GM12891 (cell line): ENCODE measurements around the gene TVP23B.

Experiments
- DNase-seq: peaks from one replicate; pipeline ENCODE4 v3.0.0; 2011; ENCODE audit warnings: low spot score; ENCODE audit not compliant: insufficient read length
- FAIRE-seq: peaks from 2 replicates; lab custom pipeline; 2011; peaks lifted over from hg19 to GRCh38; lab: Jason Lieb, UNC
- PAX5 ChIP-seq: IDR thresholded peaks from 2 replicates; pipeline ENCODE4 v1.6.1; 2011; ENCODE audit warnings: low read length, moderate library complexity, mild to moderate bottlenecking; ENCODE audit not compliant: insufficient read depth, severe bottlenecking
- POLR2A ChIP-seq: IDR thresholded peaks from 2 replicates; pipeline ENCODE4 v1.6.1; 2011; ENCODE audit warnings: low read depth, low read length, control low read depth
- POLR2AphosphoS5 ChIP-seq: IDR thresholded peaks from 2 replicates; pipeline ENCODE4 v1.6.1; 2011; ENCODE audit warnings: low read depth, low read length, control low read depth
- POU2F2 ChIP-seq: IDR thresholded peaks from 2 replicates; pipeline ENCODE4 v1.6.1; 2011; ENCODE audit warnings: low read depth, mild to moderate bottlenecking, control low read depth, low read length, moderate library complexity
- SPI1 ChIP-seq: IDR thresholded peaks from 2 replicates; pipeline ENCODE4 v1.6.1; 2011; ENCODE audit warnings: low read depth, low read length, control low read depth
- TAF1 ChIP-seq: IDR thresholded peaks from 2 replicates; pipeline ENCODE4 v1.6.1; 2011; ENCODE audit warnings: low read depth, low read length, control low read depth

Gene TVP23B

DNA sequence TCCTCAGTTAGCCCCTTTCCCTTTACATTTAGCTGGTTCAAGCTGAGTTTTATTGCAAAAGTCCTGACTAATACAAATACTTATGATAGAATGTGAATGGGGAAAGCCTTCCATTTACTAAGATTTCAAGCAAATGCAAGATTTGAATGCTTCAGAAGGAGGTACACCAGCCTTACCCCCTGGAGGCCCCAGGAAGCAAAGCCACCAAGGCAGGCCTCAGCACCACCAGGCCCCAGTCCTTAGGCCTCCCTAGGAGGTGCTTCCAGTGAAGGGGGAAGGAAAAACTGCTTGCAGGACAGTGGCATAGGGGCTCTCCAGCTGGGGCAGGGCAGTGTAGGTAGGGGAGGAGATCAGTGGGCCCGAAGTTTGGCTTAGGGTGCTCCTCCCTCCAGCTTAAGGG lies 69.7 kb downstream of the TVP23B start:
- TF ChIP-seq POLR2AphosphoS5 (no peak), POLR2A (no peak), SPI1 (no peak), TAF1 (no peak), PAX5 (no peak), POU2F2 (no peak)
- FAIRE-seq = no peak

GRCh38 chr17:18851201-18851600 lies 70.2 kb downstream of the TVP23B start:
- FAIRE-seq (no peak), DNase-seq (no peak)
- TF ChIP-seq POLR2A = no peak
- TF ChIP-seq PAX5 = no peak
- no peak for TF ChIP-seq SPI1
- no peak for TF ChIP-seq POU2F2
- no peak for TF ChIP-seq TAF1
- no peak for TF ChIP-seq POLR2AphosphoS5

More for the DNA sequence above, 69.7 kb downstream of the TVP23B start:
- DNase-seq = no peak

- FAIRE-seq = no peak
- TF ChIP-seq POLR2A (no peak), POU2F2 (no peak), POLR2AphosphoS5 (no peak), PAX5 (no peak), SPI1 (no peak), TAF1 (no peak)
Observed at GRCh38 chr17:18854956-18855355, 74.0 kb downstream of the TVP23B start.

GRCh38 chr17:18855831-18856569 lies 75.0 kb downstream of the TVP23B start:
- peak; percentile 61 for DNase-seq
- TF ChIP-seq PAX5 (no peak), SPI1 (no peak), TAF1 (peak; percentile 91), POLR2A (peak; percentile 67), POLR2AphosphoS5 (peak; percentile 86), POU2F2 (0 out of 2 replicates have a peak, but pooled peaks have one; percentile 8)
- FAIRE-seq = peak; percentile 97

More at GRCh38 chr17:18854956-18855355, 74.0 kb downstream of the TVP23B start:
- no peak for DNase-seq
